ENCODE data around the gene OR52N4.

The OR52N4 gene

DNA sequence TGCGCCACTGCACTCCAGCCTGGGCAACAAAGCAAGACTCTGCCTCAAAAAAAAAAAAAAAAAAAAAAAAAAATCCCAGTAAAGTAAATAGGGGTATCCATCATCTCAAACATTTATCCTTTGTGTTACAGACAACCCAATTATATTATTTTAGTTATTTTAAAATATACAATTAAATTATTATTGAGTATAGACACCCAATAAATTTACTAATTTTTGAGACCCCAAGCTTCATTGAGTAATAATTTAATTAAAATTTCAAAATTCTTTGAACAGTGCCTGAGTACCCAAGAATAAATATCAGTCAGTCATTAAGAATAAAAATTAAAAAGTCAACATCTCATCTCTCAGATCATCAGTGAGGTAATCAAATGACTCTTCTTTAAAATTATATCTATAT is at the start of gene OR52N4:
TSS of gene OR52N4 (plus strand) at position 301 of the 400 bp plus-strand sequence. CDS start 498 bp downstream, outside the sequence.
- TF ChIP-seq CTCF (IDR thresholded peaks at IDR 0.05), result no peak

- TF ChIP-seq CTCF (IDR thresholded peaks at IDR 0.05), result no peak
These were observed 48.4 kb upstream of the OR52N4 start for GRCh38 chr11:5705688-5706087.

GRCh38 chr11:5712507-5712906 is 41.5 kb upstream of the OR52N4 start:
- peak; percentile 60 for TF ChIP-seq CTCF (IDR thresholded peaks at IDR 0.05)

DNA sequence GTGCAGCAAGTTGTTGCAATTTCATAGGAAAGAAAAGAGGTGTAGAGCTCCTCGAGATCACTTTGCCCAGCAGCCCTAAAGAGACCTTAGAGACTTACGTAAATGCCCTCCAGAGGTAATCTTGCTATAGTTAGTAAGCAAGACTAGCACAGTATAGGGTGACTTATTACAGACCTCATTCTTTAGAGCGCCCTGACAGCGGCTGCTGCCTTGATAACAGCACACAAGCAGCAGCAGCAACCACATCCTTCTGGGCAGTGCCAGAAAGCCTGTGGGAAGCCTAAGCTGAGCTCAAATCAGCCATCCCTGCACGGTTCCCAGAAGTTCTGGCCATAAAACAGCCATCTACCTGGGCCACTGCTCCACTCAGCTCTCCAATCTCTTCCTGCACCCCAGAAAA is 40.3 kb upstream of the OR52N4 start:
- TF ChIP-seq CTCF (IDR thresholded peaks at IDR 0.05), result no peak

DNA sequence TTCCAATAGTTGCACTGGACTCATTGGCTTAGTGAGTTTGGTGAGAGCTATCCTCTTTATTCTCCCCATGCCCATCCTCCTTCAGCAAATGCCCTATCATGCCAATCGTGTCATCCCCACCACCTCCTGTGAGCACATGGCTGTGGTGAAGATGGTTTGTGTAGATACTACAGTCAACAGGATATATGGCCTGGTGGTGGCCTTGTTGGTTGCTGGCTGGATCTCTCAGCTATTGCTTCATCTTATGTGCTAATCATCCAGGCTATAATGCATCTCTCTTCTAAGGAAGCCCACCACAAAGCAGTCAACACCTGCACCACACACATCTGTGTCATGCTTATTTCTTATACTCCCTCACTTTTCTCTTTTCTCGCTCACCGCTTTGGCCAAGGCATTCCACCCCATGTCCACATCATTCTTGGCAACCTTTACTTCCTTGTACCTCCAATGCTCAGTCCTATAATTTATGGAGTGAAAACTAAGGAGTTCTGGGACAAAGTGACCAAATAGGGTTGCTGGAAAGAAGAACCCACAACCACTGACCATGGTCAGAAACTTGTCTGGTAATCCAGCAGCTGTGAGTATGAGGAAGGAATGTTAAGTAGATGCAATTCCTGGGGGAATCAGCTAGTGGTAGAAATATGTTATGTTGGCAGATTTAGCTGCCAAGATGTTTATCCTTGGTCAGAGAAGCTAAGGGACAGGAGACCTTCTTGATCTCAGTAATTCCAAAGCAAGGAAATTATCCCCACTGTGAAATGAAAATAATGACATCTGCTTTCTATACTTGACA is 34.1 kb upstream of the OR52N4 start:
- no peak for TF ChIP-seq CTCF (IDR thresholded peaks at IDR 0.05)

GRCh38 chr11:5722622-5723021 is 31.4 kb upstream of the OR52N4 start:
- no peak for TF ChIP-seq CTCF (IDR thresholded peaks at IDR 0.05)

DNA sequence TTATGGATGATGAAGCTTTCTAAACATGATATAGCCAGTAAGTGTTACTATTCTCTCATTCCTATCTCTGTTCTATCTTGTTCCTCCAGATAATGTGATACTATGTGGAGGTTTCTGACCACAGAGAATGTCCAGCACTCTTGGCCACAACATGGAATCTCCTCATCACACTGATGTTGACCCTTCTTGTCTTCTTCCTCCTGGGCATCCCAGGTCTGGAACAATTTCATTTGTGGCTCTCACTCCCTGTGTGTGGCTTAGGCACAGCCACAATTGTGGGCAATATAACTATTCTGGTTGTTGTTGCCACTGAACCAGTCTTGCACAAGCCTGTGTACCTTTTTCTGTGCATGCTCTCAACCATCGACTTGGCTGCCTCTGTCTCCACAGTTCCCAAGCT is 27.7 kb upstream of the OR52N4 start:
- no peak for TF ChIP-seq CTCF (IDR thresholded peaks at IDR 0.05)

Data from LNCAP (cell line).